Fibroblast of pulmonary artery (primary cell): ENCODE results near the gene PRXL2A.
"Not testable (repeated sequence)": the region's sequence is repeated elsewhere in the genome, so short reads cannot be mapped to it uniquely, and the experiment has no call there.

Experiments used
- DNase-seq: peaks from one replicate; pipeline ENCODE4 v3.0.0-alpha.2; 2010; ENCODE audit warnings: low read depth
- H3K4me3 ChIP-seq: replicated peaks from 2 replicates; pipeline ENCODE4 v1.5.1; 2011; ENCODE audit warnings: low read depth, mild to moderate bottlenecking, control low read depth, low read length, moderate library complexity
- CTCF ChIP-seq: IDR thresholded peaks from 2 replicates; pipeline ENCODE4 v1.5.1; 2011; ENCODE audit warnings: mild to moderate bottlenecking, control low read depth, low read length, inconsistent platforms; ENCODE audit errors: missing control alignments

PRXL2A gene

DNA sequence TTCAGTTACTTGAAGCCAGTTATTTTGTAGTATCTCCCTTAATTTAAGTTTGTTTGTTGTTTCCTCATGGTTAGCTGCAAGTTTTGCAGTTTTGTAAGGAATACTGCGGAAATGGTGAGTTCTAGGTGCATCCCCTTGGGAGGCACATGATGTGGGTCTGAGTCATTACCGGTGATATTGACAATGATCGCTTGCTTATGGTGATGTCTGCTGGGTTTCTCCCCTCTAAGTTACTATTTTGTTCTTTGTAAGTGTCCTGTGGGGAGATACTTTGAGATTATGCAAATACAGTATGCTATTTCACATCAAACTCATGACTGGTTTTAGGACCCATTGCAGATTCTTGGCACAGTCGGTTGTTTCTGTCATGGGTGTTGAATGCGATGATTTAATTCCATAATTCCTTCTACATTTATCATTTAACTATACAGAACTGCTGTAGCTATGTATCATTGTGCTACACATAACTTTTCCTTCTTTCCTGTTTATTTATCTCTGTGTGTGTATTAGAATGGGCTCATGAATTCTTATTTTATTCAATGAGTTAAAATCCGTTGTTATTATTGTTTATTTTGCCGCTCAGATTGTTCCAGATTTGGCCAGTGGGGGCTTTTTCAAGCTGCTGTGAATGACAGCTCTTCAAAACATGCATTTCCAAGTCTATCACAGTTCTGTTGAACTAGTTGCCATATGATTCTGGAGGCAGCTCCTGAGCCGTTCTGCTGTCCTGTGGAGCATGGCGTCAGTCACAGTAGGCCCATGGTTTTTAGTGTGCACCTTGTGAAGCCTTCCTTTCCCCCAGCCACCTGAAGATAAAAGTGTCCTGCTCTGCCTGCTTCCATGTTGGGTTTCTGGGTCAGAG is 64.1 kb downstream of the PRXL2A start:
- TF ChIP-seq CTCF = no peak
- no peak overlapping the region for H3K4me3 ChIP-seq
- peak; percentile 97 for DNase-seq

DNA sequence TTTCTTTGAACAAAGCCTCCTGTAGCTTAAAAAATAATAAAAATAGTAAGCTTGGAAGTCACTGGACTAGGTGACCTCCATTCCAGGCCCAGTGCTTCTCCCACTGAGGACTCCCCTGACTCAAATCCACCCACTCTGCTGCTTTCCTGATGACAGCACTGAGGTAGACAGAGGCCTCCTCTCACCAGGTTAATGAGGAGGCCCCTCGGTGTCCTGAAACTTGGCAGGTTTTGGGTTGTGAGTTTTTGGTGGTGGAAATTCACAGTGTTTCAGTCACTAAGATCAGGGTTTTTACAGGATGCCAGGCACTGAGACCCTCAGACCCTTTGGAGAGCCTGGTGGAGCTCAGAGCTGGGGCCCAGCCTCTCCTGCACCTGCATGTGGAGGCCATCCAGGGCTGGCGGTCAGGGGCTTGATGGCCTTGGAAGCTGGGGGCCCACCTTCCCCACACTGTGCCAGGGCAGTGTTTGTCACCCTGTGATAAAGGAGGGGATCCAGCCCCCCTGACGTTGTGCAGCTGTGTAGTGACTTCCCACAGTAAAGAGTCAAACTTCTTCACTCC is 64.8 kb downstream of the PRXL2A start:
- TF ChIP-seq CTCF = no peak

DNA sequence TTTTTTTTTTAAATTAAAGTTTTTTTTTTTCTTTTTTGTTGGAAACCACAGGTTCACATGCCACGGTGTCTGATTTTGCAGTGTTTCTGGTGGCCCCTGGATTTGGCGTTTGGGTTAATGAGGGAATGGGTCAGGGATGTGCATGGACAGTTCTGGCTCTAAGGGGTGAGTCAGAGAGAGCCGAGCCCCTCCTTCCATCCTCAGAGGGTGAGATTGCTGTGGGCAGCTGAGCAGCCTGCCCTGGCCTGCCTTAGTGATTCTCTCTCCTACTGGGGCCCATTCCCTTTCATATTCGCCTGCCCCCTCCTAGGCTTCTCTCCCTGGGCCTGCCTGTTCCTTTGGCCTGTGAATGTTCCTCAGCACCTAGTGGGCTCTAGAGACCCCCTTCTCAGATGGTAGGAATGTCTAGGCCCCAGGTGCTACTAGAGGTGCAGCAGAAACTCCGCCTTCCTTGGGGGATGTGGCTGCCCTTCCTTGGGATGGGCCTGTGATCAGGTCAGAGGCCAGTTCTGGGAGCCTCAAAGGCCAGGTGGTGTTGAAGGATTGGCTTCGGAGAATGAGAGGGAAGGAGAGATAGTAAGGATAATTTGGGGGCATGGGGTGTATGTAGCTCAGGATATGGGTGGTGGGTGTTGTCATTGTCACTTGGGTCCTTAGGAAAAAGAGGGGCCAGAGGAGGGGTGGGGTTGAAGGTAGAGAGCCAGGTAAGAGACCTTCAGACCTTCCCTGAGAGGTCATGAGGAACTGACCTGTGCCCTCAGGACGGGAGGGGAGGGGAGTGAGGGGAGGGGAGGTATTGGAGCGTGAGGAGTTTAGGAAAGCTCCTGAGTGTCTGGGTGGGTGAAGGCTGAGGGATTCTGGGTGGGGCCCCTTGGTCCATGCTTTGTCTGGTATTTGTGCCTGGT is 65.6 kb downstream of the PRXL2A start:
- H3K4me3 ChIP-seq = no peak overlapping the region
- no peak for DNase-seq
- TF ChIP-seq CTCF = no peak

More for the DNA sequence above, 64.8 kb downstream of the PRXL2A start:
- no peak for DNase-seq
- no peak overlapping the region for H3K4me3 ChIP-seq

- TF ChIP-seq CTCF = no peak
- no peak for DNase-seq
- H3K4me3 ChIP-seq = no peak overlapping the region
These were observed 66.2 kb downstream of the PRXL2A start for GRCh38 chr10:80474597-80474910.

GRCh38 chr10:80474941-80475340 is 66.6 kb downstream of the PRXL2A start:
- no peak overlapping the region for H3K4me3 ChIP-seq
- TF ChIP-seq CTCF = no peak
- no peak for DNase-seq

- DNase-seq, H3K4me3 ChIP-seq: not testable (repeated sequence)
These were observed 67.3 kb downstream of the PRXL2A start for GRCh38 chr10:80475641-80476040.

- DNase-seq = no peak
- no peak overlapping the region for H3K4me3 ChIP-seq
- TF ChIP-seq CTCF = no peak
These were observed 68.3 kb downstream of the PRXL2A start for GRCh38 chr10:80476685-80477084.
